ENCODE data around the gene LCN12.

The LCN12 gene

DNA sequence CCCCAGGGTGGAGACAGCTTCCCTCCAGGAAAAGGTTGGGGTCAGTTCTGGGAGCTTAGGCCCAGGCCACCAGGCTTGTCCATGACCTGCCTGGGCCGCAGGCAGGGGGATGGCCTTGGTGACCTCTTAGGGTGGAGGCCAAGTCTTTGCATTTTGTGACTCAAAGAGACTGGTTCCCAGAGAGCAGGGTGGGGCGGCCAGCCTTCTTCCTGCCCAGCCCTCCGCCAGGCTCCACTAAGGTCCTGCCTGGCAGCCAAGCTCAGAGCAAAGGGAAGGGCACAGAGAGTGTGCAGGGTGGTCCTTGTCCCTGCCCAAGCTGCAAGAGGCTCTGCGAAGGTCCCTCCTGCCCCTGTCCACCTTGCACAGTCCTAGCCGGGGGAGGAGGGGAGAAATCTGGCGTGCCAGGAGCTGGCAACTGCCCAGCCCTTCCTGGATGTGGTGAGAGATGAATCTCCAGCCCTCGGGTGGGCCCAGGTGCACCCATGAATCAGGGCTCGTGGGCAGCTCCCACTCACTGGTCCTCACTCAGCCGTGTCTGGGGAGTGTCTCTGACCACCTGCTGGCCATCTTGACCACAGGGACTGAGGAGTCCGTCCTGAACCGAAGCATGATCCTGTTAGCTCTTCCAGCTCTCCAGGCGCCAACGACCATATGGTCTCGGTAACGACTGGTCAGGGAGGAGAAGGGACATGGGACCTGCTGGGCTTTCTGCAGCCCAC lies 22.9 kb downstream of the LCN12 start:
- DNase-seq, result no peak

DNA sequence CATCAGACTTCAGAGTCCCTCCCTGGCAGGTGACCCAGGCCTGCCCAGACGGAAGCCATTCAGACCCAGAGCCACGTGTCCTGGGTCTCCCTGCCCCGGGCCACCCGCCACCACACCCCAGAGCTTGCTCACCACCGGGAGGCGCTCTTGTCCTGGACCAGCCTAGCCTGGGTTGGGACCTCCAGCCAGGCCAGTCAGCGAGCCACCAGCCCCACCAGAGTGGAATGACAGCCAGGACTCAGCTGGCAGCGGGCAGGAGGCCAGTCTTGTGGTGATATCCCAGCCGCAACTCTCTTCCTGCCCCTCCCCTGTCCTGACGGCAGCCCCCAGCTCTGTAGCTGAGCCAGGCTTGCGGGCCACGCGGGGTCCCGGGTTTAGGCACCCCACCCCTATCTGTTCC lies 23.6 kb downstream of the LCN12 start:
- DNase-seq, result no peak

DNA sequence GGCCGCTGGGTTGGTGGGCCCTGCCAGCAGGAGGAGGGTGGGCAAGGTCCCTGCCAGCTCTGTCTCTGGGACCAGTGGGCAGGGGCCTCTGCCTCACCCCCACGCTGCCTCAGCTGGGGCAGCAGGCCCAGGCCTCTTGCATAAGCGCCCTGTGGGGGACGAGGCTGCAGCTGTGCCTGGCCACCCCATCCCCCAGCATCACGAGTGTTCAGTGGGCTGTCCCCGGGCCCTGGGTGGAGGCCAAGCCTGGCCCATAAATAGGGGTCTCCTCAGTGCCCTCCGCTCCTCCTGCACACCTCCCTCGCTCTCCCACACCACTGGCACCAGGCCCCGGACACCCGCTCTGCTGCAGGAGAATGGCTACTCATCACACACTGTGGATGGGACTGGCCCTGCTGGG lies 25.1 kb downstream of the LCN12 start, which contains the start of gene PTGDS:
TSS of gene PTGDS (plus strand) at position 282 of the 400 bp plus-strand sequence. CDS start at position 357, 75 bp downstream.
- no peak for DNase-seq

DNA sequence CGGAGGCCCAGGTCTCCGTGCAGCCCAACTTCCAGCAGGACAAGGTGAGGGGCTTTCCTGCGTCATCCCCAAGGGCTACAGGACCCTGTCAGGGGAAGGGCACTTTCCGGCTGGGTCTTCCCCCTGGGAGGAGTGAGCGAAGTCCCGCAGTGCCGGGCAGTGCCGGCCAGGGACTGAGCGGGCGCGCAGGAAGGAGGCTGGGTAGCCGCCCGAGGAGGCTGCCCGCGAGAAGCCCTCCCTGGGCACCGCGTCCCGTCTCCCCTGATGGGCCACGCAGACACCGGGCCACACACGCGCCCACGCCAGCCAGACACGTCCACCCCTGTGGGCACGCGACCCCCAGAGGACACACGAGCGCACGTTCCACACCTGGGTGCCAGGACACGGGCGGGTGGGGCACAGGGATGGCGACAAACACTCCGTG lies 25.6 kb downstream of the LCN12 start:
- DNase-seq, result no peak

DNA sequence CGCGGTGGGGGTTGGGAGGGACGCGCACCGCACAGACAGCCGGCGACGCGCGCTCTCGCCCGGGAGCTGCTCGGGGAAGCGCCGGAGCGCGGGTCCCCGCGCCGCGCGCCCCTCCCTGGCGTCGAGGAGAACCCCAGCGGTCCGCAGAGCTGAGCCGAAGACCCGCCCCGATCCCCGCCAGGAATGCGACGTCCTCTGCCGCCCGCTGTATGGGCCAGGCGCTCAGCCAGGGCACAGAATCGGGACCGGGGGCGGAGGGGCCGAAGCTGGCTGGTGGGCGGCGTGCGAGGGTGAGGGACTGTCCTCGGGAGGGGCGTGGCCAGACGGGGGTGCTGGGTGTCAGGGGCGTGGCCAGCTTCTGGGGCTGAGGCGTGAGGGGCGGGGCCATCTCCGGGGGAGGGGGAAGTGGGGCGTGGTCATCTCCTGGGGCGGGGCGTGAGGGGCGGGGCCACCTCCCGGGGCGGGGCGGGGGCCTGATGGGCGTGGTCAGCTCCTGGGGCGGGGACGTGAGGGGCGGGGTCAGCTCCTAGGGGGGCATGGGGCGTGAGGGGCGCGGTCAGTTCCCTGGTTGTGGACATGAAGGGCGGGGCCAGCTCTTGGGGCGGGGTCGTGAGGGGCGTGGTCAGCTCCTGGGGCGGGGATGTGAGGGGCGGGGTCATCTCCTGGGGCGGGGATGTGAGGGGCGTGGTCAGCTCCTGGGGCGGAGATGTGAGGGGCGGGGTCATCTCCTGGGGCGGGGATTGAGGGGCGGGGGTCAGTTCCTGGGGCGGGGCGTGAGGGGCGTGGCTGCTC lies 26.2 kb downstream of the LCN12 start:
- DNase-seq, result no peak

DNA sequence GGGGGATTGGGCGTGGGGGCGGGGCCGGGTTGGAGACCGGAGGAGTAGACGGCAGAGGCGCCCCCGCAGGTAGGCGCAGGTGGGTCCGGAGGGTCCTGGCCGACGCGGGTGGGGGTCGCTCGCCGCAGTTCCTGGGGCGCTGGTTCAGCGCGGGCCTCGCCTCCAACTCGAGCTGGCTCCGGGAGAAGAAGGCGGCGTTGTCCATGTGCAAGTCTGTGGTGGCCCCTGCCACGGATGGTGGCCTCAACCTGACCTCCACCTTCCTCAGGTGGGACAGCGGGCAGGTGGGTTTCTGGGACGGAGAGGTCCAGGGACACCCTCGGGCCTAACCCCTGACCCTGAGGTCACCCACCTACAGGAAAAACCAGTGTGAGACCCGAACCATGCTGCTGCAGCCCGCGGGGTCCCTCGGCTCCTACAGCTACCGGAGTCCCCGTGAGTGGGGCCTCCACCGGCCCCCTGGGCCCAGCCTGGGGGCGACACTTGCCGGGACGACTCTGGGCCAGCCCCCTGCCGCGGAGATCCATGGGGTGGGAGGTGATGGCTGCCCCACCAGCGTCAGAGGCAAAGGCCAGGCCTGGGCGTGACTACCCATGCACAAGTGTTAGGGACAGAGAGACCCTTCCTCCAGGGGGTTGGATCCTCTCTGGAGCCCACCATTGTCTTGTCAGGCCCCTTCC lies 26.9 kb downstream of the LCN12 start:
- DNase-seq, result no peak

DNA sequence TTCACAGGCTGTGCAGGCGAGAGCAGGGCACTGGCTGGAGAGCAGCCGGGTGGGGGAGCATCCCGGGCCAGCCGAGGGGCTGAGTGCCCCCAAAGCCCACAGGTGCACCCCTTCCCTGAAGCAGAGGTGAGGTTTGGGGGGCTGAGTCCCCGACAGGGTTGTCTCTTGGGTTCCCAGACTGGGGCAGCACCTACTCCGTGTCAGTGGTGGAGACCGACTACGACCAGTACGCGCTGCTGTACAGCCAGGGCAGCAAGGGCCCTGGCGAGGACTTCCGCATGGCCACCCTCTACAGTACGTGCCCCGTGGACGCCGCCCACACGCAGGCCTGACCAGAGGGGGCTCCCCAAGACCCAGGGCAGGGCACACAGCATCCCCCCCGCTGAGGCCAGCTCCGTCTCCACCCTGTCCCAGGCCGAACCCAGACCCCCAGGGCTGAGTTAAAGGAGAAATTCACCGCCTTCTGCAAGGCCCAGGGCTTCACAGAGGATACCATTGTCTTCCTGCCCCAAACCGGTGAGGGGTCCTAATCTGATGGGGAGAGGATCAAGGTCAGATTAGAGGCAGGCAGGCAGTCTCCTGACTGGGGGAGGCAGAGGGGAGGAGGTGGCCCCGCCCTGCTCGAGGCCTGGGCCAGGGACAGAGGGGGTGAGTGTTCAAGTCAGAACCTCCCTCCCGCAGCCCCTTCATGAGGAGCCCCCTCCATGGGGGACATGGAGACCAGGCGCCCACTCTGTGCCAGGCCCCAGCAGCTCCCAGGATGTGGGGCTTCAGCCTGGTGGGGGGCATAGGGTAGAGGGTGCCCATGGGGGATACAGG lies 27.9 kb downstream of the LCN12 start:
- DNase-seq, result no peak

DNA sequence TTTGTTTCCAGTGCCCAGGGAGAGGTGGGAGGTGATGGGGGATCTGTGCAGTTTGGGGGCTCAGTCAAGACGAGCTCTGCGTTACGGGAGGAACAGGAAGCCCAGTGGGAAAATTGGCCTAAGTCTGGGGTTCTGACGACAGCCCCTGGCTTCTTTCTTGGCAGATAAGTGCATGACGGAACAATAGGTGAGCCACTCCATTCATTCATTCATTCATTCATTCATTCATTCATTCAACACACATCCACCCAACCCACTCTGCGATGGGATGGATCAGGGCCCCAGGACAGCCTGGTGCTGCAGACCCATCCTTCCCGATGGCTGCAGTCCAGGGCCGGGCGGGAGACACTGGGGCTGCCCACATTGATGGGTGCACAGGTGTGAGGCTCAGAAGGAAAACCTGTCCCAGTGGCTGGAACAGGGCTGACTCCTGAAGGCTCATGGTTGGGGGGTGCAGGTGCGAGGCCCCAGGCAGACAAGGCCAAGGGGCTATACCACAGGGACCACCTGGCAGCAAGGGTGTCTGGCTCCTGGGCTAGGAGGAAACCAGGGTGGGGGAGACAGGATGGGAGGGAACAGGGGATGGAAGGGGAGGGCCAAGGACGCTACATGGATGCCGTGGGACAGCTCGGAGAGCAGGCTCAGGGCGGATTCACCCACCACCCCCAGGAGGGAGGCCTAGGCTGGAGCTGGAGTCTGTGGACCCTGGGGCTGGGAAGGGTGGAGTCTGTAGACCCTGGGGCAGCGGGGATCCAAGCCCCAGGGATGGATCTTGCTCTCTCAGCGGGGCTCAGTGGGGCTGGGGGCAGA lies 28.8 kb downstream of the LCN12 start:
- no peak for DNase-seq

DNA sequence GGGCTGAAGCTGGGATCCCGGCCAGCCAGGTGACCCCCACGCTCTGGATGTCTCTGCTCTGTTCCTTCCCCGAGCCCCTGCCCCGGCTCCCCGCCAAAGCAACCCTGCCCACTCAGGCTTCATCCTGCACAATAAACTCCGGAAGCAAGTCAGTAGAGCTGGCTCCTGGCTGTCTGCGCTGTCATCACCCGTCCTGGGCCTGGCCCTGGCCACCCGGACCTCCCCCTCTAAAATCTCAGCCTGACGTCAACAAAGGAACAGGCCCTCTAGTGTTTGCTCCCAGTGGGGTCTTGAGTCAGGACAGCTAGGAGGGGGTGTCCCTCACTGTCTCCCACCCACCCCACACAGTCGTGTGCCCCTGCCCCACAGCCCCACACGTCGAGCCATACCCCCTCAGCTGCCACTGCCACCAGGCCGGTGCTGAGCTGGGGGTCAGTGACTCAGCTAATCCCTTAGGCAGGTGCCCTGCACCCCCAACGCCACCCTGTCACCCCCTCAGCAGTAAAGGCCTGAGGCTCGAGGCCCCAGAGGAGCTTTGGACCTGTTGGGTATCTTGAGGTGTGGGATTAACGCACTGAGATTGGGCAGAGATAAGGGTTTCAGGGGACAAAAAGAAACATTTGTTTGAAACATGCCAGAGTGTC lies 29.6 kb downstream of the LCN12 start:
- DNase-seq, result no peak

DNA sequence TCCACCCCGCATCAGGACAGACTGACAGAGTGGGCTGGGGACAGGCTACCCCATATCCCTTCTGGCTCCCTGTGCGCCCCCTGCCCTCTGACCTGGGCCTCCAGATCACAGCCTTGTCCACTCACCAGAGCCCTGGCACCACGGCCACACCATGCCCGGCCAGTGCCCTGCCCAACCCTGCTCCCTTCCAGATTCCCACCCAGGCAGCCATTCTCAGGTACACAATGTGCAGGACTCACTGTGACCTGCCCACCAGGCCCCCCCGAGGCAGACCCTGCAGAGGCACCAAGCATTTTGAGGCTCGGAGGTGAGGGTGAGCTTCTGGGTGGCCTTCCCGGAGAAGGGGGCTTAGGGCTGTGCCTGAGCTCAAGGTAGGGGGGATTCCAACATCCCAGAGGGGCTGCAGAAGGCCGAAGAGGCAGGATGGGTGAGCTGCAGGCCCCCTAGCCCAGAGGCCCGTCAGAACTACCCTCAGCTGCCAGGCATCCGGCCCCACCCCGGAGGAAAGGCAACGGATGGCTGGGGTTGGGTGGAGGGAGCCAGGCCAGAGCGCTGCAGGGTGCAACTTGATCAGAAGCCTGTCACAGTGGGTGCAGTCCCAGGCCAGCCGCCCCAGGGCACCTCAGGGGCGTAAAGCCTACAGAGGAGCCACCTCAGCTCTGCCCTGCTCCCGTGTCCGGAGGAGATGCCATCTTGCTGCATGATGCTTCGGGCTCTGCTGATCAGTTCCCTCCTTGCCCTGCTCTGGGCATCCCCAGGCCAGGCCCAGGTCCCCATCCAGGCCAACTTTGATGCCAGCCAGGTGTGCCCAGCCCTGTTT lies 30.4 kb downstream of the LCN12 start, which contains the start of gene LCNL1:
TSS of gene LCNL1 (plus strand) at position 762 of the 820 bp plus-strand sequence. CDS start 594 bp downstream, outside the sequence.
- DNase-seq, result no peak

DNA sequence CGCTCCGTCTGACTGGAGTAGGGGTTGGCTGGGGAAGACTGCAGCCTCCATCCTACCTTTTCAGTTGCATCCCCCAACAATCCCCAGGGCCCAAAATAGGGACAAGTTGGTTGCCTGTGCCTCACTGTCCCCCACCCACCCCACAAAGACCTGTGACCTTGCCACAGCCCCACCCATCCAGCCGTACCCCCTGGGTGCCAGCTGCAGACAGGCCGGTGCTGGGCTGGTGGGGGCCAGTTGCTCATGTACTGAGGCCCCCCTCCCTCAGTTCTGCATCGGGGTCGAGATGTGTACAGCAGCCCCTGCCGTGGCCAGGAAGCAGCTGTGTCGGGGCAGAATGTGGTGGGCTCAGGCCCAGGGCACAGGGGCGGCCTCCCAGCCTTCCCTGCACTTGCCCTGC lies 31.1 kb downstream of the LCN12 start:
- DNase-seq, result no peak

DNA sequence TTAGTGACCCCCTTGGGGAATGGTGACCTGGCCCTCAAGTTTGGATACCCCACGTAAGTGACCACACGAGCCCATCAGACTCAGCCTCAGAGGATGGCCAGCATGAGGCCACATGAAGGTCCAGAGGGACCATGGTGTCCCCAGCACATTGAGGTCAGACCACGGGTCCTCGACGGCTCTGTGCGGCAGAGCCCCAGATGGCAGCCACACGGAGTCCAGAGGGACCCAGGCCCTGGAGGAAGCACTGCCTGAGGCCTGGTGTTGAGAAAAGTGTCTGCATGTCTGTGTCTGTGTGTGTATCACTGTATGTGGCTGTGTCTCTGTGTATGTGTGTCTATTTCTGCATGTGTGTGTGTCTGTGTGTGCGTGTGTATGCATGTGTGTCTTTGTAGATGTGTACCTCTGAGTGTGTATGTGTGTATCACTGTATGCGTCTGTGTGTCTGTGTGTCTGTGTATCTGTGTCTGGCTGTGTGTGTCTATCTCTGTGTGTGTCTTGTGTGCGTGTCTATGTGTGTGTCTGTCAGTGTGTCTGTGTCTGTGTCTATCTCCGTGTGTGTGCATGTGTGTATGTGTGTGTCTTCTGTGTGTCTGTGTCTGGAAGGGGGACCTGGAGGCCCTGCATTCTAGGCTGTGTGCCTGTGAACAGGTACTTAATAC lies 31.7 kb downstream of the LCN12 start:
- DNase-seq, result no peak

DNA sequence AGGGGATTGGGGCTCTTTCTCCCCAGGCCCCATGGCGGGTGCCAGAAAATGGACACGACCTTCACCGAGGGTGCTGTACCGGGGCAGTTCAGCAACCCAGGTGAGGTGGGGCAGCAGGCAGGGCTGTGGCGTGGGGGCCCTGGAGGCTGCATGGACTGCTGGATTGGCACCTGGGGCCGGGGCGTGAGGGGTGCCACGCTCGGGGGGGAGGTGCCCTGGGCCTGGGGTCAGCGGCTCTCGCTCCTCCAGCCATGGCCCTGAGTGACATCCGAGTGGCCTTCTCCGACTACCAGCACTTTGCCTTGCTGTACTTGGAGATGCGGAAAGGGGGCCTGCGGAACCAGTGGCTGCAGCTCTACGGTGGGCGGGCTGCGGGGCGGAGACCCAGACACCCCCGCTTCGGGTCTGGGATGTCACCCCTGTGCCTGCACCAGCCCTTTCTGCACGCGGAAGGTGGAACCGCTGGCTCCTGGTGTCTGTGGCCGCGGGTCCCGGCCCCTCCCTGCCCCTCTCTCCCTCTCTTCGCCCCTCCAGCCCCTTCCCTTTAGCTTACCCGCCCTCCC lies 32.5 kb downstream of the LCN12 start:
- no peak for DNase-seq

DNA sequence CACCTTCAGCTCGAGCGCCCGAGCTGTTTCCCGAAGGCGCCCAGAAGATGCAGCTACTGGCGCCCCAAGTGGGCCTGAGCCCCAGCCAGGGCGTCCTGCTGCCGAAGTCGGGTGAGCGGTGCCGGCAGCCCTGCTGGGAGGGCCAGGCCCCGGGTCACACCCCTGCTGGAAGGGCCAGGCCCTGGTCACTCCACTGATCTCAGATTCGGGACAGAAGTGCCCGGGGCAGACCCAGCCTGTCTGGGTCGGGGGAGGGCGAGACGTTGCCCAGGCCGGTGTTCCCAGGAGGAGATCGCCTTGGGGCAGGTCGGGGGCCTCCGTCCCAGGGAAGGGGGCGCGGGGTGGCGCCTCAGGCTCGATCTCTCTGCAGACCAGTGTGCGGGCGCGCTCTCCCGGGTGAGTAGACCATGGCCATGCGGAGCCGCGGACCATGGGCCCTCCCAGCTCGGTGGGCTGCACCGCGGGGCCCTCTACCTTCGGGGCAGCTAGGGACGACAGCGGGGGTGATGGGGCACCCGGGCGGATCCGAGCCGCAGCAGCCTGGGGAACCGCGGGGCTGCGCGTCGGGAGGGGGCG lies 33.0 kb downstream of the LCN12 start:
- no peak for DNase-seq

DNA sequence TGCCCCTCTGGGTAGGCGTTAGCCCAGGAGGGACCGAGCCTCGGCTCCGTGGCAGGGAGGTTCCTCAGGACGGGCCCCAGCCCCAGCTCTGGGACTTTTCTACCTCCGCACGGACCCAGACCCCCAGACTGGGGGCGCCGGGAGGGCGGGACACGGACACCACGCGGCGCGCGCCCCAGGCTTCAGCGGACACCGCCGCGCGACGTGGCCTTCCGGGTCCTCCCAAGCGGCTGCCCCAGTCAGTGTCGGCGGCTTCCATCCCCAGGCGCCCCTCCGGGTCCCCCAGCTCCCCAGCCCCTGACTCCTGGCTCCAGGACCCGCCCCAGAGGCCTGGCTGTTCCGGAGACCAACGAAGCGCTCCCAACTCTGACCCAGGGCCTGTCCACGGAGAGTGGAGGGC lies 33.8 kb downstream of the LCN12 start:
- DNase-seq, result no peak

DNA sequence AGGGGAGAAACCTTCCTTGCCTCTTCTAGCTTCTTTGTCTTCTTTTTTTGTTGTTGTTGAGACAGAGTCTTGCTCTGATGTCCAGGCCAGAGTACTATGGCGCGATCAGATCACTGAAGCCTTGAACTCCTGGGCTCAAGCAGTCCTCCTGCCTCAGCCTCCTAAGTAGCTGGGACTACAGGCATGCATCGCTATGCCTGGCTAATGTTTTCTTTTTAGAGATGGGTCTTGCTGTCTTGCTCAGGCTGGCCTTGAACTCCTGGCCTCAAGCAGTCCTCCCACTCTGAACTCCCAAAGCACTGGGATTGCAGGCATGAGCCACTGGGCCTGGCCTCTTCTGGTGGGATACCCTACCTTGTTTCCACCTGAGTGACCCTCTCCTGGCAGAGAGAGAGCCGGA lies 36.8 kb downstream of the LCN12 start:
- no peak for DNase-seq

DNA sequence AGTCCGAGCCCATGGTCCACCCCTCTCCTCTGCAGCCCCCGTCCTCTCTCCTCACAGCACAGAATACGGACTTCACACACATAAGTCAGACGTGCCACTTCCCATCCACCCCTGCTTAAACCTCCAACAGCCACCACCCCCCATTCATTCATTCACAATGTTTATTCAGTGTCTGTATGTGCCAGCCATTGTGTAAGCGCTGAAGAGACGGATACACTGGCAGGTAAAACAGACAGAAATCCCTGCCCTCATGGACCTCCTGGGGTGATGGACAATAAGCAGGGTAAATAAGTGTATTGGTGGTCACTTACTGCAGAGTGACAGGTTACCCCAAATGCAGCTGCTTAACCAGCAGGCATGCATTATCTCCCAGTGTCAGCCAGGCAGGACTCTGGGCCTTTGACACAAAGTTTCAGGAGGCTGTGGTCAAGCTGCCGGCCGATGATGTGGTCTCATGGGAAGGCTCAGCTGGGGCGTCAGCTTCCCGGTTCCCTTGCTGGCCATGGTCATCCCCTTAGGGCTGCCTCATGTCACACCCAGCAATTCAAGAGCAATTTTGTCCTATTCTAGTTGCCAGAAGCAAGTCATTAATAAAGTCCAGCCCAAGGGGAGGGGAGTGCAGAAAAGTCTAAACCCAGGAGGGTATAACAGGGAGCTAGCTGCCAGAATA lies 38.3 kb downstream of the LCN12 start:
- DNase-seq, result no peak
